Tibial artery (tissue), 4 donors: Measurements from ENCODE around the gene RAD51B.

ENCODE experiments used
- DNase-seq, 2 donors: peaks; one replicate each; pipeline ENCODE4 v3.0.0-alpha.2; 2019
- H3K27ac ChIP-seq, 2 donors: fragments of 200-600 bp; sonication (generic) in 1 of 2; 1 replicate in 1 of 2; 2 replicates in 1 of 2; pipeline ENCODE4 v1.5.1; 2018 to 2019; ENCODE audit warnings: mild to moderate bottlenecking in 1 of 2
- H3K27me3 ChIP-seq, 2 donors: fragments of 200-600 bp; sonication (generic) in 1 of 2; one replicate each; pipeline versions ENCODE4 v1.5.1 to v1.6.0; 2016 to 2019
- H3K36me3 ChIP-seq, 3 donors: fragments of 200-600 bp; sonication (generic) in 2 of 3; one replicate each; pipeline ENCODE4 v1.5.1; 2016 to 2019; ENCODE audit warnings: mild to moderate bottlenecking in 2 of 3
- H3K4me1 ChIP-seq, 4 donors: fragments of 200-600 bp; sonication (generic) in 2 of 4; 1 replicate in 3 of 4; 2 replicates in 1 of 4; pipeline ENCODE4 v1.5.1; 2016 to 2019
- H3K4me3 ChIP-seq, 2 donors: fragments of 200-600 bp; sonication (generic) in 1 of 2; 1 replicate in 1 of 2; 2 replicates in 1 of 2; pipeline ENCODE4 v1.5.1; 2018 to 2019; ENCODE audit warnings: mild to moderate bottlenecking in 2 of 2
- H3K9me3 ChIP-seq, 3 donors: fragments of 200-600 bp; sonication (generic) in 1 of 3; one replicate each; pipeline ENCODE4 v1.5.1; 2016 to 2019
- intact Hi-C: fragments of 100-400 bp; cut with DNase I; formaldehyde crosslinking; loops from one replicate; pipeline ENCODE4 v1.15.0; 2023; ENCODE audit warnings: low total_unique reads
- TF ChIP-seq, protein P1 (sequence below), 2 experiments: fragments of 200-600 bp in 1 of 2; fragments of 450-650 bp in 1 of 2; IDR thresholded peaks; one replicate each; pipeline ENCODE4 v1.5.1; 2017 to 2019; ENCODE audit warnings: antibody characterized with exemption in 2 of 2, mild to moderate bottlenecking in 1 of 2, moderate library complexity in 1 of 2

The RAD51B gene

DNA sequence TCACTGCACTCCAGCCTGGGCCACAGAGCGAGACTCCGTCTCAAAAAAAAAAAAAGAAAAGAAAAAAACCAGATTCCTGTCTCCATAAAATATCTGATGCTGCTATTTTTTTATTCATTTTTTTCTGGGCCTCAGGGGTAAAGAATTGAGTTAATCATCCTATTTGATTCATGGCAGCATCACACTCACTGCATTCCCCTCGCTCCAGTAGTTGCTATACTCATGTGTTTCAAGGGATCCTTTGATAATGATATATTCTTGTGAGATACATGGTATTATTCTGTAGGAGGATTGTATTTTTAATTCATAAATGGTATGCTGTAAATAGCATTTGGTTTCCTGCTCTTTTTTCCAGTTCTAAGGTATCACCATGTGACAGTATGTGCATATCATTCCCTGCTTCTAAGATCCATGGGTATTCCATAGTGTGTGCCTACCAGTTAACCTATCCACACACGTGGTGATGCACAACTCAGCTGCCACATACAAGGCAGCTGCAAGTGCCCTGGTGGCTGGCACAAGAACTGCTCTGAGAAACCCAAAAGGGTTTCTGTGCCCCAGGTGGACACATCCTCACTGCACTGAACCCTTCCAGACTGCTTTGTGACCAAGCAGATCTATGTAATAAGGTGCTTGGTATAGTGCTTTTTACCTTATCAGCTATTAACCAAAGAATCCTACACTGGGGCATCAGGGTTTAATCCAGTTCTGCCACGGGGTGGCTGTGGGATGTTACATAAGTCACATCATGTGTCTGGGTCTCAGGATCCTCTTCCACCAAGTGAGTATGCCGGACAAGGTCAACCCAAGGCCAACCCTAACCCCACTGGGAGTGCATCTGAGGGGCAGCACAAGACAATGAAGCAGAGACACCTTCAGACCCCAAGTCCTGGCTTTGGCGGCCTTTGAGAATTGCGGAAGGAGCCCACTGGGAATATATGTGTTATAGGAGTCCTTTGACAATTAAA, 898.7 kb downstream of the RAD51B start:
- no peak for DNase-seq
- H3K27me3 ChIP-seq, result no peaks in the 10 kb centered on the region
- intact Hi-C loops, result no loop called here
- H3K27ac ChIP-seq, result no peak overlapping the region
- H3K36me3 ChIP-seq, result no peaks in the 10 kb centered on the region
- TF ChIP-seq, protein P1, sequence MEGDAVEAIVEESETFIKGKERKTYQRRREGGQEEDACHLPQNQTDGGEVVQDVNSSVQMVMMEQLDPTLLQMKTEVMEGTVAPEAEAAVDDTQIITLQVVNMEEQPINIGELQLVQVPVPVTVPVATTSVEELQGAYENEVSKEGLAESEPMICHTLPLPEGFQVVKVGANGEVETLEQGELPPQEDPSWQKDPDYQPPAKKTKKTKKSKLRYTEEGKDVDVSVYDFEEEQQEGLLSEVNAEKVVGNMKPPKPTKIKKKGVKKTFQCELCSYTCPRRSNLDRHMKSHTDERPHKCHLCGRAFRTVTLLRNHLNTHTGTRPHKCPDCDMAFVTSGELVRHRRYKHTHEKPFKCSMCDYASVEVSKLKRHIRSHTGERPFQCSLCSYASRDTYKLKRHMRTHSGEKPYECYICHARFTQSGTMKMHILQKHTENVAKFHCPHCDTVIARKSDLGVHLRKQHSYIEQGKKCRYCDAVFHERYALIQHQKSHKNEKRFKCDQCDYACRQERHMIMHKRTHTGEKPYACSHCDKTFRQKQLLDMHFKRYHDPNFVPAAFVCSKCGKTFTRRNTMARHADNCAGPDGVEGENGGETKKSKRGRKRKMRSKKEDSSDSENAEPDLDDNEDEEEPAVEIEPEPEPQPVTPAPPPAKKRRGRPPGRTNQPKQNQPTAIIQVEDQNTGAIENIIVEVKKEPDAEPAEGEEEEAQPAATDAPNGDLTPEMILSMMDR (IDR thresholded peaks at IDR 0.05), result peak in 1 of 2 experiments; percentile 11
- H3K9me3 ChIP-seq, result no peaks in the 10 kb centered on the region
- no peak overlapping the region for H3K4me3 ChIP-seq
- no peaks in the 10 kb centered on the region for H3K4me1 ChIP-seq

DNA sequence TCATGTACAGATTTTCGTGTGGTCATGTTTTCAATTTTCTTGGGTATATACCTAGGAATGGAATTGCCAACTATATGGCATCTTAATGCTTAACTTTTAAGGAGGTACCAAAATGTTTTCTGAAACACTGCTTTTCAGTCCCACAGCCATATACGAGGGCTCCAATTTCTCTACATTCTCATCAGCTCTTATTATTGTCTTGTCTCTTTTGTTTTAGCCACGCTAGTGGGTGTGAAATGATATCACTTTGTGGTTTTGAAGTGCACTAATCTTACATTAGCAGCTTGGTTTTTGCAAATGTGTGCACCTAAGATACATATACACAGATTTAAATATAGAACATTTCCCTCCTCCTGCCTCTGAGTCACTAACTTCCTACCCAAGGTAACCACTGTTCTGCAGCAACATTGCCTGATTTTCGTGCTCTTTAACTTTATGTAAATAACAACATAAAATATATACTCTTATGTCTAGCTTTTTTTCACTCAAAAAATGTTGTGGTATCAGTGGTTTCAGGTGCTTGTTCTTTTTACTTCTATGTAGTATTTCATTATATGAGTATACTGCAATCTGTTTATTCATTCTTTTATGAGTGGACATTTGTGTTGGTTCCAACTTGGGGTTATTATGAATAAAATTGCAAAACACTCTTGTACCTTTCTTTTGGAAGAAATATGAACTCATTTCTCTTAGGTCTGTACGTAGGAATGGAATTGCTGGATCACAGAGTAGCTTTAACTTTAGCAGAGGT, 900.2 kb downstream of the RAD51B start:
- Histone ChIP-seq H3K27me3 (no peaks in the 10 kb centered on the region), H3K36me3 (no peaks in the 10 kb centered on the region), H3K9me3 (no peaks in the 10 kb centered on the region), H3K27ac (no peak overlapping the region), H3K4me3 (no peak overlapping the region), H3K4me1 (no peaks in the 10 kb centered on the region)
- no peak for DNase-seq
- intact Hi-C loops, result no loop called here
- TF ChIP-seq, protein P1 (IDR thresholded peaks at IDR 0.05), result no peak

DNA sequence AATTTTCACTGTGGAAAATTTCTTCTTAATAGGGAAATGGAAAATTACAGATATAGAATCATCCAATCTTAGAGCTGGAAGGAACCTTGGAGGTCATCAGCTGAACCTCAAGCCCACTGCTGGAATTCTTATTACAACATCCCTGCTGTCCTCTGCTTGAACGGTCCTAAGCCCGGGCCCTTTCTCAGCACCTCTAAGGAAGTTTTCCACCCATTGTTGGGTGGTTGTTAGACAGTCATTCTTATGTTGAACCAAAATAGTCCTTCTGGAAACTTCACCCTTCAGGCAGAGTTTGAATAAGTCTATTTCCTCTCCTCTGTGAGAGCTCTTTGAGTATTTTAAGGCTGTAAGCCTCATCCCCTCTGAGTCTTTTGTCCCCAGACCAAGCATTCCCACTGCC, 902.6 kb downstream of the RAD51B start:
- intact Hi-C loops, result no loop called here
- Histone ChIP-seq H3K4me1 (no peaks in the 10 kb centered on the region), H3K9me3 (no peaks in the 10 kb centered on the region), H3K27me3 (no peaks in the 10 kb centered on the region), H3K36me3 (no peaks in the 10 kb centered on the region), H3K4me3 (no peak overlapping the region), H3K27ac (no peak overlapping the region)
- TF ChIP-seq, protein P1 (IDR thresholded peaks at IDR 0.05), result no peak
- no peak for DNase-seq

DNA sequence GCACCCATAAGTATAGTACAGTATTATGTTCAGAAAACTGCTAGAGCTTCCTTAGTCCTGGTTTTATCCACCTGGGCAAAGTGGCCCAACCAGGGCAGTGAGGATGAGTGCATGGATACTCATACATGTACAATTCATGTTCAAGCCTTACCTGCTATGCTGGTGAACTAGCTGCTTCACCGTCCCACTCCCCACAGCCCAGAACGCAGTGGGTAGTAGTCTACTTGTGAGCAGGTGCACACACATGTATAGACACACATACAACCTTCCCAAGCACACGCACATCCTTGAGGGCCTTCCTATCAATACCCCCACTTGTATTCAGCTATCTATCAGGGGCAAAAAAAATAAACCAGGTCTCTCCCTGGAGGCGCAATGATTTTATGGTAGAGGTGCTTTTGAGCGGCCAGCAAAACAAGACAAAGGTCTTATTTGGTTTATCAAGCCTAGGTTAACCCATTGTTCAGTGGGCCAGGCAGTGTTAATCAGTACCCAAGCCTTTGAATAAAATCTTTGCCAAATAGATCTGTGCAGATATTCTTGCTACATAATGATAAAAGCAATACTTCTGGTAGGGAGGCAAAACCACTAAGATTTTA, 903.5 kb downstream of the RAD51B start:
- H3K9me3 ChIP-seq, result no peaks in the 10 kb centered on the region
- no peak overlapping the region for H3K4me3 ChIP-seq
- no peaks in the 10 kb centered on the region for H3K36me3 ChIP-seq
- H3K27me3 ChIP-seq, result no peaks in the 10 kb centered on the region
- TF ChIP-seq, protein P1 (IDR thresholded peaks at IDR 0.05), result no peak
- peak in 1 of 2 donors; percentile 10 for DNase-seq
- no peak overlapping the region for H3K27ac ChIP-seq
- no peaks in the 10 kb centered on the region for H3K4me1 ChIP-seq
- intact Hi-C loops, result no loop called here

DNA sequence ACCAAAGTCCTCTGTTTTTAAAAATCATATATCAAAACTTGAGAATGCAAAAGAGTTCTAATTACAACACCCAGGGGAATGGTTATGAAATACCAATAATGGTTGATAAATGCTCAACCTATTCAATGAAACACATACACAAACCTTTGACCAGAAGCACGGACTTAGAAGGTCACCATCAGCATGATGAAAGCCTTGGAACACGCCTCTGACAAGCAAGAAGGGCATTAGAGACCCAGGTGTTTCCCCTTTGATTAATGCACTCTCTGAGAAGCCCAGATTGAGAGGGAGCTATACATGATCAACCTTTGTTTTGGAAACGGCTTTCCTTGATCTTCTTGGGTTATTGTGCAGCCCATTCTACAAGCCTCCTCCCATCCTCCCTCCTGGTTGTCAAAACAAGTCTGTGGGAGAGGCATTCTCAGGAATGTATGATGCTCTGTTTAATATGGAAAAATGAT, 904.3 kb downstream of the RAD51B start:
- TF ChIP-seq, protein P1 (IDR thresholded peaks at IDR 0.05), result no peak
- no peaks in the 10 kb centered on the region for H3K4me1 ChIP-seq
- DNase-seq, result no peak
- H3K4me3 ChIP-seq, result no peak overlapping the region
- intact Hi-C loops, result no loop called here
- H3K27ac ChIP-seq, result no peak overlapping the region
- H3K36me3 ChIP-seq, result no peaks in the 10 kb centered on the region
- no peaks in the 10 kb centered on the region for H3K27me3 ChIP-seq
- no peaks in the 10 kb centered on the region for H3K9me3 ChIP-seq
